ENCODE data around the gene PLPPR3.
"Not testable (repeated sequence)": the region's sequence is repeated elsewhere in the genome, so short reads cannot be mapped to it uniquely, and the experiment has no call there.

Gene PLPPR3

GRCh38 chr19:843180-843835 lies 21.6 kb upstream of the PLPPR3 start:
- no peak for DNase-seq (ENCODE audit: low spot score)
- no peak for TF ChIP-seq CTCF (IDR thresholded peaks at IDR 0.05; ENCODE audit: extremely low read depth, insufficient read depth, missing control alignments)
- in situ Hi-C loops (cut with MboI; ENCODE audit: low pct_unique_long_range_greater_than_20kb, low sequenced_read_pairs, unreplicated experiment) = no loop called here

DNA sequence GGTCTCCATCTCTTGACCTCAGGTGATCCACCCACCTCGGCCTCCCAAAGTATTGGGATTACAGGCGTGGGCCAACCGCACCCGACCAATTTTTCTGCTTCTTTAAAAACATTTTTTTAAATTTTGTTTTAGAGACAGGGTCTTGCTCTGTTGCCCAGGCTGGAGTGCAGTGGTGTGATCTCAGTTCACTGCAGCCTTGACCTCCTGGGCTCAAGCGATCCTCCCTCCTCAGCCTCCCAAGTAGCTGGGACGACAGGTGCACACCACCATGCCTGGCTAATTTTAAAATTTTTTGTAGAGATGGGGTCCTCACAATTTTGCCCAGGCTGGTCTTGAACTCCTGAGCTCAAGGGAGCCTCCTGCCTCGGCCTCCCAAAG lies 21.0 kb upstream of the PLPPR3 start:
- DNase-seq (ENCODE audit: low spot score); in situ Hi-C loops (cut with MboI; ENCODE audit: low pct_unique_long_range_greater_than_20kb, low sequenced_read_pairs, unreplicated experiment): not testable (repeated sequence)

- no peak for TF ChIP-seq CTCF (IDR thresholded peaks at IDR 0.05; ENCODE audit: extremely low read depth, insufficient read depth, missing control alignments)
- DNase-seq (ENCODE audit: low spot score) = no peak
- in situ Hi-C loops (cut with MboI; ENCODE audit: low pct_unique_long_range_greater_than_20kb, low sequenced_read_pairs, unreplicated experiment) = no loop called here
Measured at GRCh38 chr19:840519-841206, 18.9 kb upstream of the PLPPR3 start, which contains the start of gene PRTN3. PRTN3 (plus strand) TSS chr19:840999; CDS start chr19:841009, 10 bp downstream.

GRCh38 chr19:835210-835810 lies 13.6 kb upstream of the PLPPR3 start:
- TF ChIP-seq CTCF (IDR thresholded peaks at IDR 0.05; ENCODE audit: extremely low read depth, insufficient read depth, missing control alignments) = no peak
- no peak for DNase-seq (ENCODE audit: low spot score)
- in situ Hi-C loops (cut with MboI; ENCODE audit: low pct_unique_long_range_greater_than_20kb, low sequenced_read_pairs, unreplicated experiment) = no loop called here

GRCh38 chr19:834216-834615 lies 12.5 kb upstream of the PLPPR3 start:
- no peak for TF ChIP-seq CTCF (IDR thresholded peaks at IDR 0.05; ENCODE audit: extremely low read depth, insufficient read depth, missing control alignments)
- in situ Hi-C loops (cut with MboI; ENCODE audit: low pct_unique_long_range_greater_than_20kb, low sequenced_read_pairs, unreplicated experiment) = no loop called here
- DNase-seq (ENCODE audit: low spot score) = no peak

DNA sequence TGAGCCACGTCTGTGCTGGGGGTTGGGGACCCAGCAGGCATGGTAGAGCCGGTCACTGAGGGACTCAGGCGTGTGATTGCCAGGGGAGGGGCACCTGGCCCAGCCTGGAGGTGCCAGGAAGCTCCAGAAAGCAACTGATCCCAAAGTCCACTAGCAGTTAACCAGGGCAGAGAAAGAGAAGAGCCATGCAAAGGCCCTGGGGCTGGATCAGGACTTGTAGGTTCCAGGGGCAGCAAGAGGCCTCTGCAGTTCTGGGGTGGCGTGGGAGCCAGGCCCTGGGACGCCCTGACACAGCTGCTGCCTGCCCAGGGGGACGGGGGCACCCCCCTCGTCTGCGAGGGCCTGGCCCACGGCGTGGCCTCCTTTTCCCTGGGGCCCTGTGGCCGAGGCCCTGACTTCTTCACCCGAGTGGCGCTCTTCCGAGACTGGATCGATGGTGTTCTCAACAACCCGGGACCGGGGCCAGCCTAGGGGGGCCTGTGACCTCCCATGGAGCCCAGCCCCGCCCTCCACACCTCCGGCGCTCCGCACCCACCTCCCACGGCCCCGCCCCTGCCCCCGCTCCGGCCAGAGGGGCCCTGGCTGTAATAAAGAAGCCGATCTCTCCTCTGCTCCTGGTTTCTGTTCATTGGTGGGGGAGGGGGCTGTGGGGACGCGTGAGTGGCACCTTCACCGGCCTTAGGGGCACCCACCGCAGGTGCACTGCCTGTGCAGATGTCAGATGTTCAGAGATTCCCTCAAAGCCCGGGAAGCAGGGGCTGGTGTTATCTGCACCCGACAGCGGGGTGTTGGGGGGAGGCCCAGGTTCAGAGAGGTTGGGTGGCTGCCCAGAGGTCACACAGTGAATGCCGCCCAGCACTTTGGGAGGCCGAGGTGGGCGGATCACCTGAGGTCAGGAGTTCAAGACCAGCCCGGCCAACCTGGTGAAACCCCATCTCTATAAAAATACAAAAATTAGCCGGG lies 9.9 kb upstream of the PLPPR3 start:
- in situ Hi-C loops (cut with MboI; ENCODE audit: low pct_unique_long_range_greater_than_20kb, low sequenced_read_pairs, unreplicated experiment) = no loop called here
- TF ChIP-seq CTCF (IDR thresholded peaks at IDR 0.05; ENCODE audit: extremely low read depth, insufficient read depth, missing control alignments) = no peak
- no peak for DNase-seq (ENCODE audit: low spot score)

All from GM13977 (cell line).